ENCODE results near the gene ARRDC2.
A peak's percentile ranks its signal among the peaks of the same experiment; 100 is the strongest.

ARRDC2 gene

DNA sequence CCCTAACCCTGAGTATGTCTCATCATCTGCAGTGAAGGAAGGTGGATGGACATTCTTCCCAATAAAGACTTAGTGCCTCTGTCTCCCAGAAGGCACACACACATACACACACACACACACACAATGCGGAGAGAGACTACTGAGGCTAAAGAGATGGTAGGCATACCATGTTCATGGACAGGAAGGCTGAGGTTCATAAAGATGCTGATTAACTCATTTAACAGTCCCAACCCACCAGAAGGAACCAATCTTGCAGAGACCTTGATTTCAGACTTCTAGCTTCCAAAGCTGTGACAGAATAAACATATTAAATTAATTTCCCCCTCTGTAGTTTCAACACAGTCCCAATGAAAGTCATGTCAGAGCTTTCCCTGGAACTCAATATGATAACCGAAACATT, 33.1 kb downstream of the ARRDC2 start:
- TF ChIP-seq, protein P1, sequence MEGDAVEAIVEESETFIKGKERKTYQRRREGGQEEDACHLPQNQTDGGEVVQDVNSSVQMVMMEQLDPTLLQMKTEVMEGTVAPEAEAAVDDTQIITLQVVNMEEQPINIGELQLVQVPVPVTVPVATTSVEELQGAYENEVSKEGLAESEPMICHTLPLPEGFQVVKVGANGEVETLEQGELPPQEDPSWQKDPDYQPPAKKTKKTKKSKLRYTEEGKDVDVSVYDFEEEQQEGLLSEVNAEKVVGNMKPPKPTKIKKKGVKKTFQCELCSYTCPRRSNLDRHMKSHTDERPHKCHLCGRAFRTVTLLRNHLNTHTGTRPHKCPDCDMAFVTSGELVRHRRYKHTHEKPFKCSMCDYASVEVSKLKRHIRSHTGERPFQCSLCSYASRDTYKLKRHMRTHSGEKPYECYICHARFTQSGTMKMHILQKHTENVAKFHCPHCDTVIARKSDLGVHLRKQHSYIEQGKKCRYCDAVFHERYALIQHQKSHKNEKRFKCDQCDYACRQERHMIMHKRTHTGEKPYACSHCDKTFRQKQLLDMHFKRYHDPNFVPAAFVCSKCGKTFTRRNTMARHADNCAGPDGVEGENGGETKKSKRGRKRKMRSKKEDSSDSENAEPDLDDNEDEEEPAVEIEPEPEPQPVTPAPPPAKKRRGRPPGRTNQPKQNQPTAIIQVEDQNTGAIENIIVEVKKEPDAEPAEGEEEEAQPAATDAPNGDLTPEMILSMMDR (IDR thresholded peaks at IDR 0.05; ENCODE audit: low read depth, low read length) = no peak

DNA sequence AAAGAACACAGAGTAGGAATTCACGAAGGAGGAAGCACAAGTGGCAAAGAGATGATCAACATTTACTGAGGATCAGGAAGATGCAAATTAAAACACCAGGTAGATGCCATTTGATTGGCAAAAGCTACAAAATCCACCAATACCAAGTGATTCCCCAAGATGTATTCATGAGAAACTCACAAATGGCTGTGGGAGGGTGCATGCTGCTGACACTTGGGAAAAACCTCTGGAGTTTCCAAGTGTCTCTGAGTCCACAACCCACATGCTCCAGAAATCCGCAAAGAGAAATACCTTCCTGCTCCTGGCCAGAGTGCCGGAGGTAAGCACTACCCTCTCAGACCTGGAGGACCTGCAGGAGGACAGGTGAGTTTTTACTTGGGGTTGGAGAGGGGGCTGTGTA, 35.7 kb downstream of the ARRDC2 start:
- no peak for TF ChIP-seq MYC (IDR thresholded peaks at IDR 0.05; ENCODE audit: low read depth, low read length)
- TF ChIP-seq, protein P2, sequence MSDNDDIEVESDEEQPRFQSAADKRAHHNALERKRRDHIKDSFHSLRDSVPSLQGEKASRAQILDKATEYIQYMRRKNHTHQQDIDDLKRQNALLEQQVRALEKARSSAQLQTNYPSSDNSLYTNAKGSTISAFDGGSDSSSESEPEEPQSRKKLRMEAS (IDR thresholded peaks at IDR 0.05; ENCODE audit: low read depth, low read length) = no peak
- TF ChIP-seq POLR2A (IDR thresholded peaks at IDR 0.05; ENCODE audit: extremely low read depth, insufficient read length) = no peak
- TF ChIP-seq, protein P1 (IDR thresholded peaks at IDR 0.05; ENCODE audit: low read depth, low read length) = no peak
- DNase-seq (ENCODE audit: low read depth) = no peak
- H3K4me3 ChIP-seq (ENCODE audit: low read depth, low read length) = no peak overlapping the region

More for the DNA sequence above, 33.1 kb downstream of the ARRDC2 start:
- DNase-seq (ENCODE audit: low read depth) = no peak
- H3K4me3 ChIP-seq (ENCODE audit: low read depth, low read length) = no peak overlapping the region

DNA sequence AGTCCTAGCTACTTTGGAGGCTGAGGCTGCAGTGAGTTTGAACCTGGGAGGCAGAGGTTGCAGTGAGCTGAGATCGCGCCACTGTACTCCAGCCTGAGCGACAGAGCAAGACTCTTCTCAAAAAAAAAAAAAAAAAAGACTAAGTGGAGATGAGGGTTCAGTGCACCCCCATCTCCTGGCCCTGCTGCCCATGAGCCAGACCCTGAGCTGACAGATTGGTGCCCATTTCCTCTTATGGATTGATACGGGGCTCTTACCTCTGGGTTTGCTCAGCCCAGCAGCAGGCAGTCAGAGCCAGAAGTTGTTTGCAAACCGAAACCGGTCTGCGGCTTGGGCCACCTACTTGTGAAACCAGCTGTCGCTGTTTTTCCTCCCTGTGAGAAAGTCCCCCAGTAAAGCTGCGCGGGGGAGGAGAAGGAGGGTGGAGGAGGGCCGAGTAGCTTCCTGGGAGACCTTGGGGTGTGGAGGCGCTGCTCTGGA, 36.9 kb downstream of the ARRDC2 start:
- peak overlapping the region; percentile 17 for H3K4me3 ChIP-seq (ENCODE audit: low read depth, low read length)
- DNase-seq (ENCODE audit: low read depth) = peak; percentile 96
- peak; percentile 49; the same call in 1 of the 2 replicates for TF ChIP-seq MYC (IDR thresholded peaks at IDR 0.05; ENCODE audit: low read depth, low read length)
- TF ChIP-seq, protein P2 (IDR thresholded peaks at IDR 0.05; ENCODE audit: low read depth, low read length) = no peak; the same call in 1 of the 2 replicates

- TF ChIP-seq MYC (IDR thresholded peaks at IDR 0.05; ENCODE audit: low read depth, low read length) (no peak), POLR2A (IDR thresholded peaks at IDR 0.05; ENCODE audit: extremely low read depth, insufficient read length) (no peak)
- TF ChIP-seq, protein P2 (IDR thresholded peaks at IDR 0.05; ENCODE audit: low read depth, low read length) = no peak
- TF ChIP-seq, protein P1 (IDR thresholded peaks at IDR 0.05; ENCODE audit: low read depth, low read length) = no peak
- no peak overlapping the region for H3K4me3 ChIP-seq (ENCODE audit: low read depth, low read length)
- DNase-seq (ENCODE audit: low read depth) = no peak
Measured at GRCh38 chr19:18045307-18046050, 37.5 kb downstream of the ARRDC2 start.

- TF ChIP-seq, protein P2 (IDR thresholded peaks at IDR 0.05; ENCODE audit: low read depth, low read length) = no peak
- TF ChIP-seq, protein P1 (IDR thresholded peaks at IDR 0.05; ENCODE audit: low read depth, low read length) = no peak
- no peak for TF ChIP-seq MYC (IDR thresholded peaks at IDR 0.05; ENCODE audit: low read depth, low read length)
- TF ChIP-seq POLR2A (IDR thresholded peaks at IDR 0.05; ENCODE audit: extremely low read depth, insufficient read length) = no peak
- H3K4me3 ChIP-seq (ENCODE audit: low read depth, low read length) = no peak overlapping the region
- DNase-seq (ENCODE audit: low read depth) = peak; percentile 50
Measured at GRCh38 chr19:18046059-18046718, 38.2 kb downstream of the ARRDC2 start.

- TF ChIP-seq, protein P1 (IDR thresholded peaks at IDR 0.05; ENCODE audit: low read depth, low read length) = no peak
- TF ChIP-seq, protein P2 (IDR thresholded peaks at IDR 0.05; ENCODE audit: low read depth, low read length) = no peak
- TF ChIP-seq POLR2A (IDR thresholded peaks at IDR 0.05; ENCODE audit: extremely low read depth, insufficient read length) (no peak), MYC (IDR thresholded peaks at IDR 0.05; ENCODE audit: low read depth, low read length) (no peak)
- DNase-seq (ENCODE audit: low read depth) = no peak
- H3K4me3 ChIP-seq (ENCODE audit: low read depth, low read length) = no peak overlapping the region
Measured at GRCh38 chr19:18049385-18049784, 41.4 kb downstream of the ARRDC2 start.

All from NB4 (cell line).